AG09319 (cell line): ENCODE measurements around the gene TIMM29.
A peak's percentile ranks its signal among the peaks of the same experiment; 100 is the strongest.
"Not testable (repeated sequence)": the region's sequence is repeated elsewhere in the genome, so short reads cannot be mapped to it uniquely, and the experiment has no call there.

Source experiments
- DNase-seq: peaks from one replicate; pipeline ENCODE4 v3.0.0-alpha.2; 2010; ENCODE audit warnings: low read depth; ENCODE audit errors: extremely low read depth
- TF ChIP-seq, protein P1 (sequence below): IDR thresholded peaks from 2 replicates; pipeline ENCODE4 v1.5.1; 2011; ENCODE audit warnings: low read depth, mild to moderate bottlenecking, inconsistent platforms, low read length, moderate library complexity

TIMM29 gene

DNA sequence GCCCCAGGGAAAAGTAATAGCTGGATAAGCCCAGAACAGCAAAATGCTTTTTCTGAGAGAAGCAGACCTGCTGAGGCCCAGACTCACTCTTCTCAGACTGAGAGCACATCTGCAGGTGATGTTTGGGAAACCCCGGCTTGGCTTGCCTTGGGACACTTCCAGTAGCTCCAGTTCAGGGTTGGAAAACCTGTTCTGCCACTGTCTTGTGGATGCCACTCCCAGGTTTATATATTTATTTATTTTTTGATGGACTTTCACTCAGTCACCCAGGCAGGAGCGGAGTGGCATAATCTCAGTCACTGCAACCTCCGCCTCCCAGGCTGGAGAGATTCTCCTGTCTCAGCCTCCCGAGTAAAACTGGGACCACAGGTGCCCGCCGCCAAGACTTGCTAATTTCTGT lies 24.2 kb downstream of the TIMM29 start:
- no peak for DNase-seq

DNA sequence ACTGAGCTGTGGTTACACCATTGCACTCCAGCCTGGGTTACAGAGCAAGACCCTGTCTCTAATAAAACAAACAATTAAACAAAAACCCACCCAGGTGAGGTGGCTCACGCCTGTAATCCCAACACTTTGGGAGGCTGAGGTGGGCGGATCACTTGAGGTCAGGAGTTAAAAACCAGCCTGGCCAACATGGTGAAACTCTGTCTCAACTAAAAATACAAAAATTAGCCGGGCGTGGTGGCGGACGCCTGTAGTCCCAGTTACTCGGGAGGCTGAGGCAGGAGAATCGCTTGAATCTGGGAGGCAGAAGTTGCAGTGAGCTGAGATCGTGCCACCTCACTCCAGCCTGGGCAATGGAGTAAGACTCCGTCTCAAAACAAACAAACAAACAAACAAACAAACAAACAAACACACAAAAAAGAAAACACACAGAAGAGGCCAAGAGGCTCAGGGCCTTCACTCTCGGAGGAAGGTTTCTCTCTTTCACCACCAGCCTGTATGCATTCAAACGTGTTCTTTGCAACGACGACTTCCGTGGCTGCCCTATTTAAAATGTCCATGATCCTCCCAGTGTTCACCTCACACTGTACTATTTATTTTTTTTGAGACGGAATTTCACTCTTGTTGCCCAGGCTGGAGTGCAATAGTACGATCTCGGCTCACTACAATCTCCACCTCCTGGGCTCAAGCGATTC lies 30.8 kb downstream of the TIMM29 start:
- not testable (repeated sequence) for DNase-seq

More for the DNA sequence above, 24.2 kb downstream of the TIMM29 start:
- TF ChIP-seq, protein P1, sequence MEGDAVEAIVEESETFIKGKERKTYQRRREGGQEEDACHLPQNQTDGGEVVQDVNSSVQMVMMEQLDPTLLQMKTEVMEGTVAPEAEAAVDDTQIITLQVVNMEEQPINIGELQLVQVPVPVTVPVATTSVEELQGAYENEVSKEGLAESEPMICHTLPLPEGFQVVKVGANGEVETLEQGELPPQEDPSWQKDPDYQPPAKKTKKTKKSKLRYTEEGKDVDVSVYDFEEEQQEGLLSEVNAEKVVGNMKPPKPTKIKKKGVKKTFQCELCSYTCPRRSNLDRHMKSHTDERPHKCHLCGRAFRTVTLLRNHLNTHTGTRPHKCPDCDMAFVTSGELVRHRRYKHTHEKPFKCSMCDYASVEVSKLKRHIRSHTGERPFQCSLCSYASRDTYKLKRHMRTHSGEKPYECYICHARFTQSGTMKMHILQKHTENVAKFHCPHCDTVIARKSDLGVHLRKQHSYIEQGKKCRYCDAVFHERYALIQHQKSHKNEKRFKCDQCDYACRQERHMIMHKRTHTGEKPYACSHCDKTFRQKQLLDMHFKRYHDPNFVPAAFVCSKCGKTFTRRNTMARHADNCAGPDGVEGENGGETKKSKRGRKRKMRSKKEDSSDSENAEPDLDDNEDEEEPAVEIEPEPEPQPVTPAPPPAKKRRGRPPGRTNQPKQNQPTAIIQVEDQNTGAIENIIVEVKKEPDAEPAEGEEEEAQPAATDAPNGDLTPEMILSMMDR, result no peak

DNA sequence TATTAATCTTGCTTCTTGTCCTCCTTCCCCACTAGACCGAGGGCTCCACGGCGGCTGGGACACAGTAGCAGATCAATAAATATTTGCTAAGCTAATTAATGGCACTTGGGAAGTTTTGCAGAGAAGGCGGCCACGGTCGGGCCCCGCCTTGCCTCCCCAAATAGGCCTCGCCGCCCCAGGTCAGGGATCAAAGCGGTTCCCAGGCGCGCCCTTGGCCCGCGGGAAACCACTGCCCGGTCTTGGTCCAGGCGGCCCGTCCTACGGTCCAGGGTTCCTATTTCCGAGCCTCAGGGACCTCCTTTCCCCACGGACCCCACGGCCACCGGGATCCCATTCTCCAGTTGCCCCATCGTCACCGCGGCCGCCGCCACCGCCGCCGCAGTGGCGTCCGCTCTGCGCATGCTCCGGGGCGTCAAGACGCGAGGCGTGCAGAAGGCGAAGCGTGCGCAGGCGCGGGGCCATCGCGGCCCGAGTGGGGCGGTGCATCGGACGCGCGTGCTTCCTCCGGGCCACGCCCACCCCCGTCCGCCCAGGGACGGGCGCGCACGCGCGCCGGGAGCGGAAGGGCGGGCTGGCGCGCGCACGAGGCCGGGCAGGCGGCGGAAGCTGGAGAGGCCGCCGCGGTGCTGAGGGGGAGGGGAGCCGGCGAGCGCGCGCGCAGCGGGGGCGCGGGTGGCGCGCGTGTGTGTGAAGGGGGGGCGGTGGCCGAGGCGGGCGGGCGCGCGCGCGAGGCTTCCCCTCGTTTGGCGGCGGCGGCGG lies 31.9 kb downstream of the TIMM29 start, which contains the start of gene SMARCA4:
Gene SMARCA4, plus strand, starts transcription at position 717 of the 759 bp plus-strand sequence. CDS start 23,122 bp downstream, outside the sequence.
- TF ChIP-seq, protein P1, result no peak
- DNase-seq, result peak; percentile 94

DNA sequence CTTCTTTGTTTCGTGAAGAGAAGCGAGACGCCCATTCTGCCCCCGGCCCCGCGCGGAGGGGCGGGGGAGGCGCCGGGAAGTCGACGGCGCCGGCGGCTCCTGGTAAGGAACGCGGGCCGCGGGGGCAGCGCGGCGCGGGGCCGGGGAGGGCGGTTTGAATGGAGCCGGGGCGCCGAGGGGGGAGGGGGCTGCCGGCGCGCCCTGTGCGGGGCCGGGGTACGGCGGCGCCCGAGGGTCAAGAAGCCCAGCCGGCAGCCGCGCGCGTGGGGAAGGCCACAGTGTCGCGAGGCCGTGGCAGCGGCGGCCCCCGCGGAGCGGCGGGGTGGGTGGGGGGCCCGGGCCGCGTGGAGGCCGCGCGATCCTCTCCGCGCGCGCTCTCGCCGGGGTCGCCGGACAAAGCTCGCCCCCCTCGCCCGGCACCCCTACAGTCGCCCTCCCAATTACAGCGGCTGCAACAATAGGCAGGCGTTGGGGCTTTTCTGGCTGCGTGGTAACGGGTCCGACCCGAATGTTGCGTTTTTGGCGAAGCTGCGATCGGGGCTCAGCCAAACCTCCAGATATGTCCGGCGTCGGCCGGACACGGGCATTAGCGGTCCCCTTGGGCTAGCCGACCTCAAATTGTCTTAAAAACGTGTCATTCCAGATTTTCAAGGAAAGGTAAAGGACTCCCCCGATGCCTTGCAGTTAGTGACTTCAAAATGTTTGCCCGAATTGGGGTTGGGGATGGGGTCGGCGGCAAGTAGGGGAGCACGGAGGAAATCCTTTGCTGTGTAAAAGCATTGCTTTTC lies 32.7 kb downstream of the TIMM29 start:
- DNase-seq, result no peak
- TF ChIP-seq, protein P1, result no peak

DNA sequence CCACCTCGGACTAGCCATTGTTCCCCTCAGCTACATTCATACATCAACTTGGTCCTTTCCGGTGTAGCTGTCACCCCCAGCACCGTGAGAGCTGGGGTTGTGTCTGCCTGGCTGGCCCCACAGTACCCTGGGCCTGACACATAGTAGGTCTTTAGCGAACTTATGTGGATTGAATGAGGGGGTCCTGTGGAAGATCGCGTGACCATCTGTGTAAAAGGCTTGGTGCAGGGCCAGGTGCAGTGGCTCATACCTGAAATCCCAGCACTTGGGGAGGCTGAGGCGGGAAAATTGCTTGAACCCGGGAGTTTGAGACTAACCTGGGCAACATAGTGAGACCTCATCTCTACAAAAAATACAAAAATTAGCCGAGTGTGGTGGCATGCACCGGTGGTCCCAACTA lies 34.3 kb downstream of the TIMM29 start:
- TF ChIP-seq, protein P1, result no peak

DNA sequence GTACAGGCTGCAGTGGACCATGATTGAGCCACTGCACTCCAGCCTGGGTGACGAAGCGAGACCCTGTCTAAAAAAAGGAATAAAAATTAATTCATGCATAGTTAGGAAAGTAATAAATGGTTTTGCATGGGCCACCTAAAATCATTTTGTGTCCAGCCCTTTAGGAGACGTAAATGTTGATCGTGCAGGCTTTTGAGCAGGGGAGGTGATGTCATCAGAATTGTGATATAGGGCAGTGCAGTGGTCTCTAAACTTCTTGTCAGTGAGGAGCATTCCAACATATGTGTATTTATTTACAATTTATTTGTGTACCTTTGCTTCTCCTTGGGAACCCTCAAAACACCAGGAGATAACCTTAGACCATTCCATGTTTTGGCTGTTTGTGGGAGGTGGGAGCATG lies 35.3 kb downstream of the TIMM29 start:
- no peak for DNase-seq
- TF ChIP-seq, protein P1, result no peak

More for the DNA sequence above, 34.3 kb downstream of the TIMM29 start:
- DNase-seq, result no peak

DNA sequence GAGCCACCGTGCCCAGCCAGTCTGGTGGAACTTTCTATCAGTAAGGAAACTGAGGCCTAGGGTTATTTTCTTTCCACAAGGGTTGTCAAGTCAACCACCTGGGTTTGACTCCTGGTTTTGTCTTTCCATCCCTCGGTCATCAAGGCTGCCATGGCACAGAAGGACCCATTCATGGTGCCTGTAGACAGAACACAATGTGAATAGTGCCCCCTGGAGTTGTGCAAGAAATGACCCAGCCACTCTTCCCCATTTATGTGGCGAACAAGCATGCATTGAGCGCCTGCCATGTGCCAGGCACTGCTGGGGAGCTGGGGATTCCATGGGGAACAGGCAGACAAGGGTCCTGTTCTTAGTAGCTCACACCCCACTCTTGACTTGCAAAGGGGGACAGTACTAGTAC lies 36.3 kb downstream of the TIMM29 start:
- TF ChIP-seq, protein P1, result no peak

More for the DNA sequence above, 36.3 kb downstream of the TIMM29 start:
- DNase-seq, result no peak
